Urinary bladder (tissue), 4 donors: ENCODE data around the gene AGK. TPM values are rescaled to one million over a fixed set of nuclear protein-coding genes. Genes with fewer than 3 reads are reported as not detected.
"Not testable (repeated sequence)": the region's sequence is repeated elsewhere in the genome, so short reads cannot be mapped to it uniquely, and the experiment has no call there.

Experiments used
- DNase-seq: peaks from one replicate; pipeline ENCODE4 v3.0.0-alpha.2; 2015; ENCODE audit errors: extremely low spot score
- H3K27ac ChIP-seq: one replicate; pipeline ENCODE4 v1.5.1; 2013; ENCODE audit warnings: low read depth, mild to moderate bottlenecking, moderate library complexity
- H3K36me3 ChIP-seq: one replicate; pipeline ENCODE4 v1.6.1; 2013; ENCODE audit warnings: mild to moderate bottlenecking, moderate library complexity; ENCODE audit not compliant: insufficient read depth
- H3K4me1 ChIP-seq: one replicate; pipeline ENCODE4 v1.6.1; 2013; ENCODE audit warnings: mild to moderate bottlenecking, moderate library complexity; ENCODE audit not compliant: insufficient read depth
- H3K4me3 ChIP-seq: one replicate; pipeline ENCODE4 v1.5.1; 2013; ENCODE audit warnings: low read depth, low read length
- WGBS: extraction: QIAGEN DNeasy Blood & Tissue Kit; methylation state at CpG from one replicate; pipeline ENCODE4 v1.1.7; 2013; 5-methylcytosine and 5-hydroxymethylcytosine counted together
- polyA plus RNA-seq: library from polyadenylated mRNA; stranded (reverse); fragments of 200-250 nt; gene quantifications from one replicate; pipeline ENCODE4 v1.2.3, GENCODE V29; 2013
- total RNA-seq: library from RNA; depleted of rRNA; stranded (reverse); fragments of >200 nt; gene quantifications from one replicate; pipeline ENCODE4 v1.2.3, GENCODE V29; 2014
- donor health status: healthy with polysubstance abuse.
- donor health status: healthy.

Gene AGK
- total and polyA plus RNA-seq, 2 donors = 16.2 to 51.0 TPM

DNA sequence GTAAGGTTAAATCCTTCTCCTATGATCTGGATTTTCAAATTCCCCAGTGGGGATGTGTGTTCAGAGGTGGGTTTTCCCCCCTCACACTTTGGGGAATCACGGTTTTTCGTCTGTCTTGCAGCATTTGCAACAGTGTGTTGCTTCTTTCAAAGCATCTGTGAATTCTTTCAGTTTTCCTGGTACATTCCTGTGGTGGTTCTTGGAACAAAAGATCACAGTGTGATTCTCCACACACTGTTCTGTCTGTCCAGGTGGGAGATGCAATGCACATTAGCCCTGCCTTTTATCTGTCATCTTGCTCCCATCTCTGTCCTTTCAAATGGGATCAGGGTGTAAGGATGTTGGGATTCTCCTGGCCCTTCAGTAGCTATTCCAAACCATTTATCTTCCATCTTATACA is 11.8 kb downstream of the AGK start:
- H3K4me3 ChIP-seq = no peak overlapping the region
- WGBS = 90% methylated on average over 2 of the region's 2 CpGs
- H3K36me3 ChIP-seq = no peaks in the 10 kb centered on the region
- no peak overlapping the region for H3K27ac ChIP-seq
- H3K4me1 ChIP-seq = no peaks in the 10 kb centered on the region
- no peak for DNase-seq

DNA sequence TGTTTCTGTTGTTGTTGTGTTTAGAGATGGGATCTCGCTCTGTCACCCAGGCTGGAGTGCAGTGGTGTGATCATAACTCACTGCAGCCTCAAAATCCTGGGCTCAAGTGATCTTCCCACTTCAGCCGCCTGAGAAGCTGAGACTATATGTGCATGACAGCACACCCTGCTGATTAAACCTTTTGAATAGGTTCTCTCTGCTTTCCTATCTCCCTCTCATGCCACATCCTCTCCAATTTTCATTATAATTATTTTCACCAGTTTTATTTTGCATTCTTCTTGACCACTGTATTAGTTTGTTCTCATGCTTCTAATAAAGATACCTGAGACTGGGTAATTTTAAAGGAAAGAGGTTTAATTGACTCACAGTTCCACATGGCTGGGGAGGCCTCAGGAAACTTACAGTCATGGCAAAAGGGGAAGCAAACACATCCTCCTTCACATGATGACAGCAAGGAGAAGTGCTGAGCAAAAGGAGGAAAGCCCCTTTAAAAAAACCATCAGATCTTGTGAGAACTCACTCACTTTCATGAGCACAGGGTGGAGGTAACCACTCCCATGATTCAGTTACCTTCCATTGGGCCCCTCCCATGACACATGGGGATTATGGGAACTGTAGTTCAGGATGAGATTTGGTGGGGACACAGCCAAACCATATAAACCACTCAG is 12.9 kb downstream of the AGK start:
- H3K4me3 ChIP-seq = no peak overlapping the region
- no peak for DNase-seq
- 94% methylated on average over 2 of the region's 2 CpGs for whole genome bisulfite sequencing
- no peaks in the 10 kb centered on the region for H3K4me1 ChIP-seq
- H3K36me3 ChIP-seq = no peaks in the 10 kb centered on the region
- no peak overlapping the region for H3K27ac ChIP-seq

DNA sequence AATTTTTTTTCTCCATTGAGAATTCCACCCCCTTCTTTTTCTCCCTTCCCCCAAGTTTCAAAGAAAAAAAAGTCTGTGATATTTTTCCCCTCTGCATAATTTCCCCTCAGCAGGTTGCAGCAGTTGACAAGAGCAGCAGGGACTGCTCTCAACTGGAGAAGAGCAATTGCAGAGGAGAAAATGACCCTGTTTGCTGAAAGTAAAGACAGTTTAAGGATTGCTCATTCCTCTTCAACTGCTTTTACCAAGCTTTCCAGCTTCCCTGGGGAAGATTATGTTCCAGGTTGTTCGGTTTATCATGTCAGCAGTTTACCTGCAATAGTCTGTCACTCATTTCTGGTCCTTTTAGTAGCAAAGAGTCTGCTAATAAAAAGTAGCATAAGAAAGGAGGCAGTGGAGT is 16.2 kb downstream of the AGK start:
- no peak for DNase-seq
- H3K4me1 ChIP-seq = no peaks in the 10 kb centered on the region
- no peaks in the 10 kb centered on the region for H3K36me3 ChIP-seq
- no peak overlapping the region for H3K4me3 ChIP-seq
- 93% methylated on average over 1 of the region's 1 CpG for WGBS
- no peak overlapping the region for H3K27ac ChIP-seq

DNA sequence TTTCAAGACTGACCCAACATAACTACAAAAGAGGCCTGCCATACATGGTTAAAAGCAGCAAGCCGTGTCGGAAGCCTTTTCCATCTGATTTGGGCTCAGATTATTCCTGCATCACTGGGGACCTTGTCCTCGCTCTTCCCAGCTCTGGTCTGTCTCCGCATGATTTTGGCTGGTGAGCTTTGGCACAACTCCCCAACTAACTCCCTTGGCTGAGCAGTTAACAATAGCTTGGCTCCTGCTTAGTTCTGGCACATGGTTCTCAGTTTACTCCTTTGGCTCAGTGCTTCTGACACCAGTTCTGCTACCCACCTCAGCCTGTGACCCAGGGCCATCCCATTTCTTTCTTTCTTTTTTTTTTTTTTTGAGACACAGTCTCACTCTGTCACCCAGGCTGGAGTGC is 17.0 kb downstream of the AGK start:
- H3K36me3 ChIP-seq = no peaks in the 10 kb centered on the region
- no peaks in the 10 kb centered on the region for H3K4me1 ChIP-seq
- WGBS = 79% methylated on average over 4 of the region's 4 CpGs
- no peak for DNase-seq
- no peak overlapping the region for H3K4me3 ChIP-seq
- no peak overlapping the region for H3K27ac ChIP-seq

- Histone ChIP-seq H3K4me1 (no peaks in the 10 kb centered on the region), H3K4me3 (no peak overlapping the region), H3K36me3 (no peaks in the 10 kb centered on the region), H3K27ac (no peak overlapping the region)
- WGBS = 95% methylated on average over 1 of the region's 1 CpG
- DNase-seq = no peak
Measured at GRCh38 chr7:141571059-141571458, 19.8 kb downstream of the AGK start.

DNA sequence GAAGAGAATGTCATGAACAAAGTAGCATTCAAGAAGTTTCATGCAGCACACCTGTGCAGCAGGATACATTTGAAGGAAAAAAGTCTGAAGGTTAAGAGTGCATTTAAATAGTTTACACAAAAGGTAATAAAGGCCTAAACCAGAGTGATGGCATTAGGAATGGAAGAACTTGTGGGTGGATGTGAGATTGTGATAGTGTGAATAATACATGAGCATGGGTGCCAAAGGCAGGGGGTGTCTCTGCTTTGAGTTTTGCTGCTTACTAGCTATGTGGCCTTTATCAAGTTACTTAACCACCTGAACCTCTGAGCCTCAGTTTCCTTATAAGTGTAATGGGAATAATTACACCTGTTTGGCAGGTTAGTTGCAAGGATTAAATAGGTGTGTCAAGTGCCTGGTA is 21.0 kb downstream of the AGK start:
- no peak overlapping the region for H3K27ac ChIP-seq
- H3K4me1 ChIP-seq = no peaks in the 10 kb centered on the region
- H3K36me3 ChIP-seq = no peaks in the 10 kb centered on the region
- no peak for DNase-seq
- H3K4me3 ChIP-seq = no peak overlapping the region

GRCh38 chr7:141573511-141573910 is 22.3 kb downstream of the AGK start:
- no peaks in the 10 kb centered on the region for H3K36me3 ChIP-seq
- no peaks in the 10 kb centered on the region for H3K4me1 ChIP-seq
- WGBS = 94% methylated on average over 6 of the region's 6 CpGs
- H3K4me3 ChIP-seq = no peak overlapping the region
- DNase-seq = no peak
- H3K27ac ChIP-seq = no peak overlapping the region

DNA sequence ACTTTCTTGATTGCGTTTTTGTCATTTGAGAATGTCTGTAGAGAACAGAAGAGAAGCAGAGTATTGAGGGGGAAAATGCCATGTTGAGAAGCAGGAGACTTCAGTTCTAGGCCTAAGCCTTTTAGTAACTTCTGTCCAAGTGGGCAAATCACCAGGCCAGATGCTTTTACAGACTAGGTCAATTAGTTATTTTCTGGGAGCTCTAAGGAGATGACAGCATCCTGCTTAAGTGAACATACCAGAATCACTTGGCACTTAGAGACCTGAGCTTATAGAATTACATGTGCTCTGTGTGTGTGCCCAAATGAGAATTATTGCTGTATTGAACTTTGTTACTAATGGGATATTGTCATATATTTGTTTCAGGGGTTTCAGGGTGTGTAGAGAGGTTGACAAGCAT is 24.0 kb downstream of the AGK start:
- no peaks in the 10 kb centered on the region for H3K36me3 ChIP-seq
- WGBS = 96% methylated on average over 1 of the region's 1 CpG
- DNase-seq = no peak
- no peak overlapping the region for H3K27ac ChIP-seq
- H3K4me1 ChIP-seq = no peaks in the 10 kb centered on the region
- no peak overlapping the region for H3K4me3 ChIP-seq

- H3K27ac ChIP-seq = no peak overlapping the region
Measured at GRCh38 chr7:141575654-141576448, 24.6 kb downstream of the AGK start.

GRCh38 chr7:141577043-141577839 is 26.0 kb downstream of the AGK start:
- no peaks in the 10 kb centered on the region for H3K36me3 ChIP-seq
- no peak for DNase-seq
- H3K4me3 ChIP-seq = no peak overlapping the region
- no peaks in the 10 kb centered on the region for H3K4me1 ChIP-seq
- 96% methylated on average over 6 of the region's 6 CpGs for WGBS
- no peak overlapping the region for H3K27ac ChIP-seq

More at GRCh38 chr7:141575654-141576448, 24.6 kb downstream of the AGK start:
- 95% methylated on average over 2 of the region's 2 CpGs for WGBS
- no peak overlapping the region for H3K4me3 ChIP-seq
- H3K4me1 ChIP-seq = no peaks in the 10 kb centered on the region
- no peaks in the 10 kb centered on the region for H3K36me3 ChIP-seq
- DNase-seq = no peak

DNA sequence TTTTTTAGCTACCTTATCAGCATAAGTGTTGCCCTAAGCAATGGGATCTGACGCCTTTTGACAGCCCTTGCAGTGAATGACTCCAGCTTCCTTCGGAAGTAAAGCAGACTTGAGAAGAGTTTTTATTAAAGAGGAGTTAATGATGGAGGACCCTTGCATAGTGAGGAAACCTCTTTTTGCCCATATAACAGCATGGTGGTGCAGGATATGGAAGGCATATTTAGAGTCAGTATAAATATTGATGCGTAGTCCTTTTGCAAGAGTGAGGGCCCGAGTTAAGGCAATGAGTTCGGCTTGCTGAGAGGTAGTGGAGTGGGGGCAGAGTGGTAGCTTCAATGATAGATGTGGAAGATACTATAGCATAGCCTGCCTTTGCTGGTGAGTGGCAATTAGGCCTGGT is 28.7 kb downstream of the AGK start:
- not testable (repeated sequence) for H3K4me3 ChIP-seq, H3K4me1 ChIP-seq, H3K27ac ChIP-seq, DNase-seq, H3K36me3 ChIP-seq
- WGBS = 97% methylated on average over 5 of the region's 5 CpGs

DNA sequence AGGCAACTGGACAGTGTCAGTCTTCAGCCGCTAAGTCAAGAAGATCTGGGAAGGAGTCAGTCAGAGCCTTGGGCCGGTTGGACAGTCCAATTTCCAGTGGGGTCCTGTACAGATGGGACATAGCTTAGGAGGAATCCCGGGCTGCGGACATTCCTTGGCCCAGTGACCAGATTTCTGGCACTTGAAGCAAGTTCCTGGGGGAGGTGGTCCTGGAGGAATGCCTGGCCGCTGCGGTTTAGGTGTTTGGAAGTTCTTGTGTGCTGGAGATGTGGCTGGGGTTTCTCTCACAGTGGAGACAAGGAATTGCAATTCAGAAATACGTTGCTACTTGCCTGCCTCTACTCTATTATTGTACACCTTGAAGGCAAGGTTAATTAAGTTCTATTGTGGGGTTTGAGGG is 30.9 kb downstream of the AGK start:
- WGBS = 84% methylated on average over 7 of the region's 7 CpGs
- H3K27ac ChIP-seq, H3K4me1 ChIP-seq: not testable (repeated sequence)

GRCh38 chr7:141584935-141585334 is 33.7 kb downstream of the AGK start:
- Histone ChIP-seq H3K4me1 (no peaks in the 10 kb centered on the region), H3K27ac (no peak overlapping the region), H3K36me3 (no peaks in the 10 kb centered on the region), H3K4me3 (no peak overlapping the region)
- 62% methylated on average over 3 of the region's 3 CpGs for whole genome bisulfite sequencing
- no peak for DNase-seq

More for the DNA sequence above, 30.9 kb downstream of the AGK start:
- H3K36me3 ChIP-seq, DNase-seq, H3K4me3 ChIP-seq: not testable (repeated sequence)
